ENCODE measurements around the gene PDLIM4.

The PDLIM4 gene

DNA sequence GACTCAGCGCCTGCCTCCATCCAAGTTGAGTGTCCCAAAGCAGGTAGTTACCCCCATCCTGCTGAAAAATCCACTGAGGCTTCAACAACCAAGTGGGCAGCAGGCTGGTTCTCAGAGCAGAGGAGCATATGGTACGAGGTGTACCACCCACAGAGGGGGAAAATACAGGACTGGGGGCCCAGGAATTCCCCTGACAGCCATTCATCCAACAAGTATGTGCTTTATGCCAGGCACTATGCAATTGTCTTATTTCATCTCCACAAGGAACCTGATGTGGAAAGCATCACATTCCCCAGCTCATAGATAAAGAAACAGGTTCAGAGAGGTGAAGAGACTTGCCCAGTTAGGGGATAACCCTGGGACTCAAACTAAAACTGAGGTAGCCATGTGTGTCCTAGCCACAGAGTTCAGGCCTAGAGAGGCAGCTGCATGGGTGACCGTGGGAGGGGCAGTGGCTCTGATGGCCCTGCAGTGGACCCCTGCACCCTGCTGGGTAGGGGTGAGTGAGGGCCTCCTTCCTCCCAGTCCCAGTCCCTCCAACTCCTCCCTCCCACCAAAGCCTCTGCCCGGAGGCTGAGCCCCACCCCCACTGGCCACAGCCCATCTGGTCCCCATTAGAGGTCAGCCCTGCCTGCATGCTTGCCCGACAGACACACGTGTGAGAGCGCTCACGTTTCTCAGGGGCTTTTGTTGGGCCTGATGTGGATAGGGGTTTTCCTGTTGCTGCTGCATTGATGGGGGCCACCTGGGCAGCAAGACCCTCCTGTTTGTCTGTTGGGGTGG is 11.5 kb downstream of the PDLIM4 start:
- peak; percentile 90 for DNase-seq

DNA sequence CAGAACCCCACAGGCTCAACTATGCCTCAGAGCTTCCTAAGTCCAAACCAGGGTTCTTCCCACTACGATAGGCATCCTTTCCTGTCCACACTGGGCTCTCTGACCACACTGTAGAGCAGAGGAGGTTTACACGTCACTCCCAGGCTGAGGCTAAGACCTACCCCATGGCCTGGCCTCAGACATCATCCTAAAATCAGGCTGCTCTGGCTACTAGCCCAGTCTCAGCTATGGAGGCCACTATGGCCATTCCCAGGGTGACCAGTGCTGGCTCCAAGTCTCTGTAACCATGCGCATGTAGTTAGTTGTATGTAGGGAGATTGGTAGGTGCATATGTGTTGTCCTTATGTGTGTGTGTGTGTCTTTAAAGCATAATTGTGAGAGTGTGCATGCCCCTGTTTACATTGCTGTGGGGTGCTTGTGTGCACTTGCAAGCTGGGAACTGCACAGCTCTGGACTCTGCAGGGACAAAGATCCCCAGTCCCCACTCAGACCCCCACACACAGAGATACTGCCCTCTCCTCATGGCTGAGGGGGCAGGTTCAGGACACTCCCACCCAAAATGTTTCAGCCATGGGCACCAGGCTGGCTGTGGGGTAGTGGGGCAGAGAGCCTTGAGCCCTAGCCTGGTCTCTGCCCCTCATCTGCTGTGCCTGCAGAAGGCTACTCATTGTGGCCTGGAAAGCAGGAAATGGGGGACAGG is 12.3 kb downstream of the PDLIM4 start:
- peak; percentile 39 for DNase-seq

DNA sequence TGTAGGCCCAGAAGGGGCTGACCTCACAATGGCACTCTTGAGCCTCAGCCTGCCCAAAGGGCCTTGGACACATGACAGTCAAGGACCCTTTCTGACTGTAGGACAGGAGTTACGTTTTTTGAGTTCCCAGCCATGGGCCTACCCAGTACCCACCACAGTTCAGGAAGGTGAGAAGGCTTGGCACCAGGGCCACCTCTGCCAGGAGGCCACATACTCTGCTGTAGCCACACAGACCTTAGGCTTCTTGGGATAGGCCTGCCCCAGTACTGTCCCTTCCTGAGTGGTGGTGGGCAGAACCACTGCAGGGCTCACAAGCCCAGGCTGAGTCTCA is 12.8 kb downstream of the PDLIM4 start:
- no peak for DNase-seq

DNA sequence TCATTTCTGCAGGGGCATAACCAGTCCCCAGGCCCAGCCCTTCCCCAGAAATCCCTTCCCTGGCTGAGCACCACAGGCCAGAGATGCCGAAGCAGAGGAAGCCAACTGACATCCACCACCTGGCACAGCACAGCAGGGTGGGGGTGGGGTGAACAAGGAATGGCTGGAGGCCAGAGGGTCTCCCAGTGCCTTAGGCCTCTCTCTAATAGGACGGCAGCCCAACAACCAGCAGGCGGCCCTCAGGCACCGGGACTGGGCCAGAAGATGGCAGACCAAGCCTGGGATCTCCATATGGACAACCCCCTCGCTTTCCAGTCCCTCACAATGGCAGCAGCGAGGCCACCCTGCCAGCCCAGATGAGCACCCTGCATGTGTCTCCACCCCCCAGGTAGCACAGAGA is 13.2 kb downstream of the PDLIM4 start:
- DNase-seq: no peak

DNA sequence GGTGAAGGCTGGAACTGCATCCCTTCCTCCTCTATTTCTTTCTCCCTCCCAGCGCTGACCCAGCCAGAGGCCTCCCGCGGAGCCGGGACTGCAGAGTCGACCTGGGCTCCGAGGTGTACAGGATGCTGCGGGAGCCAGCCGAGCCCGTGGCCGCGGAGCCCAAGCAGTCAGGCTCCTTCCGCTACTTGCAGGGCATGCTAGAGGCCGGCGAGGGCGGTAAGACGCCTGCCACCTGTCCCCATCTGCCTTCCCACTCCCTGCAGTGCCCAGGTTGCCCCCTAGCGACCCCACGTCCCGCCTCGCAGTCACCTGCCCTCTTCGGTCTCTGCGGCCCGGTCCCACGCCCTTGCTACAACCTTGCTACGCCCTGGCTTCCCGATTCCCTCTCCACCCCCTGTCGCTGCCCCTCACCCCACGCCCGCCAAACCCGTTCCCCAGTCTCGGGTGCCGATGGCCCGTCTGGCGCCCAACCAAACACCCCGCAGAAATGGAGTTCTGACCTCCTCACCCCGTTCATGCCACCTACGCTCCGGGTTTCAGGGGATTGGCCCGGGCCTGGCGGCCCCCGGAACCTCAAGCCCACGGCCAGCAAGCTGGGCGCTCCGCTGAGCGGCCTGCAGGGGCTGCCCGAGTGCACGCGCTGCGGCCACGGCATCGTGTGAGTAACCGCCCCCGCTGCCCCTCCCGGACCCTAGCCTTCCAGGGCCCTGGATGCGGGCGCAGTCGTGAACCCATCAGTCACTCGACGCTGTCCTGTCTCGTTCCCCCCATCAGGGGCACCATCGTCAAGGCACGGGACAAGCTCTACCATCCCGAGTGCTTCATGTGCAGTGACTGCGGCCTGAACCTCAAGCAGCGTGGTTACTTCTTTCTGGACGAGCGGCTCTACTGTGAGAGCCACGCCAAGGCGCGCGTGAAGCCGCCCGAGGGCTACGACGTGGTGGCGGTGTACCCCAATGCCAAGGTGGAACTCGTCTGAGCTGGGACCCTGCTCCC is 14.1 kb downstream of the PDLIM4 start:
- no peak for DNase-seq

DNA sequence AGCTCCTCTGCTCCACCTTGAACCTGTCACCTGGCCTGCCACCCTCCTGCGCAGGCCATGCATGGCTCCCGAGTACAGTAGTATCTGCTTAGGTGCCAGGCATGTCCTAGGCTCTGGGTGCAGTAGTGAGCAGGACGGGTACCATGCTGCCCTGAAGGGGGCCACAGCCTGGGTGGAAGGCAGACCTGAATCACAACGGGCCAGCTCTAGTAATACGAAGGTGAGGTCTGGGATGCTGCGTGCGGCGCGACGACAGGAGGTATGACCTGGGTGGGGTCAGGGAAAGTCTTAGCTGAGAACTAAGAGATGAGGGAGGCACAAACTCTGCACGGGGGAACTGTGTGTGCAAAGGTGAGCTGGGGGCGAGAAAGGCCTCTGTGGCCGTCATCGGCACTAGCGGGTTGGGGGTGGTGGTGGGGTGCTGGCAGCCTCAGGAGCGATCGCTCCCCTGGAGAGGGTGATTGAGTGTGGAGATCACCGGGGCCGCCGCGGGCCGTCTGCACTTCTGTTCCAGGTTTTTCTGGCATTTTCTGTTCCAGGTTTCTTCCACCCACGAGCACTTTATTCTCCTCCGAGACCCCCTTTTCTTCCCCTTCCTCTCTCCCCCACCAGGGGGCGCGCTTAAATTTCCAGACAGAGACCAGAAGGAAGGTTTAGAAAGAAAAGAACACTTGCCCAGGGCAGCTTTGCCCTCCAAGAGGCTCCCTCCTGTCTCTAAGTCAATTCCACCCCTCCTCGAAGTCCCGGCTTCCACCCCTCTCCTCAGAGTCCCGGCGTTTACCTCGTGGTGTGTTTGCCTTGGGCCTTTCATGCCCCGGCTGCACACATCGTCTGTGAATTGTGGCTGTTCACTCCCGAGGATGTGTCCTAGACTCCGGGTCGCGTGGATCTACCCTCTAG is 15.1 kb downstream of the PDLIM4 start:
- DNase-seq: peak; percentile 60

DNA sequence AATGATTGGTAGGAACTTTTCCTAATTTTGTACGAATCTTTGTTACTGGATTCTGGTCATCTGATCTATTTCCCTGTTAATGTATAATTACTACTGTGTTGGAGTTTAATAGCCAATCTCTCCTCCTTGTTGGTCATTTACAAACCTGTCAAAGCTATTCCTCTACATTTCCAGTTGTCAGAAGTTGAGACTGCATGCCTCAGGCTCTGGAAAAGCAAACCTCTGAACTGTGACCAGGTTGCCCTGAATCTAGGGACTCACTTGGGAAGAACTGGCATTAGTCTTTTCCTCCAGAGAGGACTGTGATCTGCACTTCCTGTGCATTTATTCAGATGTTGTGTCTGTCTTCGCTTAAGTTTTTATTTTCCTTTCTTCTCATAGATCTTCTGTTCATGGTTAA is 16.1 kb downstream of the PDLIM4 start:
- no peak for DNase-seq

DNA sequence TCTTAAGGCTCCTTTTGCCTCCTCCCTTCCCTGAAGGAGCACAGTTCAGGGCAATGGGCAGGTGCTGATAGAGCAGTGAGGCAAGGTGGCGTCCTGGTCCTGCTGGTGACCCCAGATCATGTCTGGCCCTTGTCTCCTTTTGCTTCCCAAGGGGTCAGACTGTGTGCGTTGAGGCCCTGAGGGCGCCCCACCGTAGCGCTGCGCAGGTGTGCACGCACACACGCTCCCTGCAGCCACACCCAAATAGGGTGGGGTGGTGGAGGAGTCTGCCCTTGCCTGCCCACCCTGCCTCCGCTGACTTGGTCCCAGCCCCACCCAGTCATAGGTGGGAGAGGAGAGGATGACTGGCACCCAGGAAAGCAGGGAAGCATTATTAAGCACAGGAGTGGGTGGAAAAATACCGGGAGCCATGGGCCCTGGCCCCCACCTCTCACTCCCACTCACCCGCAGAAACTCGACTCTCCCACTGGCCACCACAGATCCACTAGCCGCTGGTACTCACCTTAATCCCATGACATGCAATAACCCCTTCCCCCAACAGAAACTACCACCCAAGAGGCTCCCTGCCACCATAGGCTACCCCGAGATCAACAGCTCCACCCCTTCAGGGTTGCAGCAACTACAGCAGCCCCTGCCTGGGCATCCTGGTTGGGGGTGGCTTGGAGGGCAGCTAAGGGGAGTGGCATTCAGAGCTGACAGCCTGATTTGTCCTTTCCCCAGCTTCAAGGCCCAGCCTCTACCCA is 16.7 kb downstream of the PDLIM4 start:
- no peak for DNase-seq

DNA sequence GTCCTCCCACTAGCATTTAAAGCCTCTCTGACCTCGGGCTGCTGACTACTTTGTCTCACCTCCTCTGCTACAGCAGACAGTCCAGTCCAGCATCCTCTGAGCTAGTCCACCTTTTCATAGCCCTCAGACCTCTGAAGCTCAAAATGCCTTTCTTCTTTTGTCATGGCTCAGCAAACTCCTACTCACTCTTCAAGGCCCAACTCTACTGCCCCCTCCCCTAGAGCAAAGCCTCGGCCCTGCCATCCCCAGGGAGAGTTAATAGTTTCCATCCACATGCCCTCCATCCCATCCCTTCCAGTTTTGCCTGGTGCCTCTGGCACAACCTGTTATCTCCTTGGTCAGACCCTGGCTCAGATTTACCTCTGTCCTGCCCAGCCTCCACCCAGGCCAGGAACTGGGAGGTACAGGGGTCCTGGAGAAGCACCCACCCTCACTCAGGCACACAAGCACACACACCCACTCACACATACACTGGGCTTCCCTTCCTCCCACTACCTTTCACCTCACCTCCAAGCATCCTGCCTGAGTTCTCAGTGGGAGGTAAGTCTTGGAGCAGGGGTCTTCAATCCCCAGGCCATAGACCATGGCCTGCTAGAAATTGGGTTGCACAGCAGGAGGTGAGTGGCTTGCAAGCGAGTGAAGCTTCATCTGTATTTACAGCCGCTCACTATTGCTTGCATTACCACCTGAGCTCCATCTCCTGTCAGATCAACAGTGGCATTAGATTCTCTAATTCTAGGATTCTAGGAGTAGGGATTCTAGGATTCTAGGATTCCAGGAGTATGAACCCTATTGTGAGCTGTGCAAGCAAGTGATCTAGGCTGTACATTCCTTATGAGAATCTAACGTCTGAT is 18.1 kb downstream of the PDLIM4 start:
- DNase-seq: no peak

DNA sequence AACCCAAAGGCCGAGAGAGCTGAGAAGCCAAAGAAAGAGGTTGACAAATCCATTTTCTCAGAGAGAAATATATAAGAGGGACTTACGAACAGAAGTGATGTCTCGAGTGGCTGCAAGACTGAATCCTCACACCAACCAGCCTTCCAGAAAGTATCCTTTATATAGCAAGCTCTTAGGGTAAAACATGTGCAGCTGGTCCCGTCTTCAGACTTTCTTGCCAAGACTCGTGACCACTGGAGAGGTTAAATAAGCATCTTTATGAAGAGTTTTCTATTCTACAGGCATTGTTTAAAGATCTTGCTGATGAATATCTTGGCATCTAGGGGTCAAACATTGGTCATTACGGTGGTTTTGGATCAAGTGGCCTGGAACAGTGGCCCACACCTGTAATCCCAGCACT is 19.8 kb downstream of the PDLIM4 start:
- DNase-seq: no peak

DNA sequence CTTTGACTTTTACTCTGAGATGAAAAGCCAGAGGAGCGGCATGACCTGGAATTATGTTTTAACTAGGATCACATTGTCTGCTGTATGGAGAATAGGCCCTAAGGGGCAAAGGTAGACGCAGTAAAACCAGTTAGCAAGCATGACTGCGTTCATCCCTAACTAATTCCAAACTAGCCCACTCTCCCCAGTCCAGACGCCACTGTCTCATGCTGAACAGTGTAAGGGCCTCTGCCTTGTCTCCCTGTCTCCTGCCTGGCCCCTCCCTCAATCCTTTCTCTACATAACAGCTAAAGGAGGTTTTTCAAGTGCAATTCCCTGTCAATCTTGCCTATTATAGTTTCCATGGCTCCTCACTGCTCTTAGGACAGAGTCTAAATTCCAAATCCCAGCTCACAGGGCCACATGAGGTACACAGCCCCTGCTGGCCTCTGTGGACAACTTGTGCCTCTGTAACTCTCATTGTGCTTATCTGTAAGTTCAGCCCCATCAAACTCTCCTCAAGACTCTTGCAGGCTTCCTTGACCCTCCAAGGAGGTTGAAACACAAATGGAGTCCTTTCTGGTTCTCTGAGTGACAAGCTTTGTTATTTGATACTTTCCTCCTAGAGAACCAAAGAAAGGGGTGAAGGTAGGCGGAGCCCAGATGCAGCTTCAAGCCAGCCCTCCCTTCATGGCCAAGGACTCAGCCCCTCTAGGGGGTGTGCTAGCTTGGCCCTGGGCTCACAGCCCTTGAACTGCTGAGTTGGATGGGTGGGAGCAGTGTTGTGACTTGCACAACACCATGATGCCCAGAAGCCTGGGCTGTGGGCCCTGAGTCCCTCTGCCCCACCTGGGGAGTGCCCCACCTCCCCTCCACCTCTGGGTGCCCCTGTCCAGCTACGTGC is 20.7 kb downstream of the PDLIM4 start:
- DNase-seq: no peak

DNA sequence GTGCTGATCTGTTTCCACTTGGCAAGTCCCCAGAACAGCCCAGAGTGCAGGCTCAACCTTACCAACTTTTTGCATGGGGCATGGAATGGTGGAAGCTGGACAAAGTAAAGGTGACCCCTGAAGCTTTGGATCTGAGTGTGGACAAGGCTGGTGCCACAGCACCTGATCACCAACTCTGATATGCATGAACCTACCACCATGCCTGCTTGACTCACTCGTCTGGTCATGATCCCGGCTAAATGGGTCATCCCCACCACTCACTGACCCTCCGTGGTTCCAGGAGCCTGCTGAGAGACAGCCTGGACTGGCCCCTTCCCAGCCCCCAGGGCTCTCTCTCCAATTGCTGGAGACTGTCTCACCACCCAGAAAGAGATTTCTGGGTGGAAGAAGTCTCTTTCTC is 22.3 kb downstream of the PDLIM4 start:
- DNase-seq: no peak

DNA sequence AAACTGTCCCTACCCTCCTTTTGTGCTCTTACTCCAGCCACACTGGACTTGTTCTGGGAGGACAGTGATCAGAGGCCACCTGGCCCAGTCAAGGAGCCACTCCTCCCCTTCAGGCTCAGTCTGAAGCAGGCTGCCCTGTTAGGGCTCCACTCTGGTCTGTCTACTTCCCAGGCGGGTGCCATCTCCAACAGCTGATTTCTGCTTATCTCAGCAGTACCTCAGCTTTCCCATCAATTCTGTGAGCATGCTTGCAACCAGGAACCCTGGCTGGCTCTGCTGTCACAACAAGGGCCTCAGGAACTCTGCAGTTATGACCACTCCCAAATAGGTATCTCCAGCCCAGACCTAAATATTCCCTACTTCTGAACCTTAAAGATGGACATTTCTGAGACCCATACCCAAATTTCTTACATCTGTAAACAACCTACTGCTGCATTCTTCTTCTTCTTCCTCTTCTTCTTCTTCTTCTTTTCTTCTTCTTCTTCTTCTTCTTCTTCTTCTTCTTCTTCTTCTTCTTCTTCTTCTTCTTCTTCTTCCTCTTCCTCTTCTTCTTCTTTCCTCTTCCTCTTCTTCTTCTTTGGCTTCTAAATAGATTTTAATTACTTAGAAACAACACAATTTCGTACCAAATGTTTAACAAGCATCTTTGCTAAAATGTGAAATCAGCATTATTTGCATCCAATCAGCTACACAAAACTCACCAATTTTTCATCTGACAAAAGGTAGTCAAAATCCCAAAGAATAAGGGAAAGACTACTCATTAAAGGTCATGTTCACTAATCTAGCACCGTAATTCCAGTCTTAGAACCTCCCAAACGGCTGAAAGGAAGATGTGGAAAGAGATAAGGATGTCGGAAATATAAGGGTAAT is 23.1 kb downstream of the PDLIM4 start:
- no peak for DNase-seq

DNA sequence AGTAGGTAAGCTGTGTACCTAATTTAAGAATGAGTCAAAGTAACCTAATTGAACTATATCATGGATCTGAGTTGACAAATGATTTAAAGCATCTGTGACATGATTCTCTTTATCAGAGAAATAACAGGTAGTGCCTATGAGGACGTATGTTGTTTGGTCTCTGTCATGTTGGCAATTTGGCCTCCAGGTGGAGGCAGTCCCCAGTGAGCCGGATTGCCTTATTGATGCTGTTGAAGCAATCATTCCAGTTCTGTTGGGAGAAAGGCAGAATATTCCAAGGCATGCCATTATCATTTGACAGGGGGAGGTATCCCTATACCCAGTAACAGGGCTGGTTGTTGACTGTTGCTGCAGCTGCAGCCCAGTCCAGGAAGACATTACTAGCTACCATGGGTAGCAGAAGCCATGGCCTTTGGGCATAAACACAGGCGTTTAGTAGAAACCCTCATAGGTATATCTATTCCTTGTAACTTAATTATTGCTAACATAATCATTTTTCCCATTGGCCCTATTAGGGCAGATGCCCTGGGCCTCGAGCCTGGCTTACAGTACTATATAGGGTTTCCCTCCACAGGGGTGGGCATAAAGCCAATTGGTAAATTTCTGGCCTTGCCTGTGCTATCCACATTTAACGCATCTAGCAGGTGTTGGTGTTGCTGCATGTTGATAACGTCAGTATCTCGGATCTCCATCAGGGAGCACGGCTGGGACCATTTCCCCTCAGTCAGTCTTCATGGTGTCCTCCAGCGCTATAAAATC is 24.5 kb downstream of the PDLIM4 start:
- no peak for DNase-seq

DNA sequence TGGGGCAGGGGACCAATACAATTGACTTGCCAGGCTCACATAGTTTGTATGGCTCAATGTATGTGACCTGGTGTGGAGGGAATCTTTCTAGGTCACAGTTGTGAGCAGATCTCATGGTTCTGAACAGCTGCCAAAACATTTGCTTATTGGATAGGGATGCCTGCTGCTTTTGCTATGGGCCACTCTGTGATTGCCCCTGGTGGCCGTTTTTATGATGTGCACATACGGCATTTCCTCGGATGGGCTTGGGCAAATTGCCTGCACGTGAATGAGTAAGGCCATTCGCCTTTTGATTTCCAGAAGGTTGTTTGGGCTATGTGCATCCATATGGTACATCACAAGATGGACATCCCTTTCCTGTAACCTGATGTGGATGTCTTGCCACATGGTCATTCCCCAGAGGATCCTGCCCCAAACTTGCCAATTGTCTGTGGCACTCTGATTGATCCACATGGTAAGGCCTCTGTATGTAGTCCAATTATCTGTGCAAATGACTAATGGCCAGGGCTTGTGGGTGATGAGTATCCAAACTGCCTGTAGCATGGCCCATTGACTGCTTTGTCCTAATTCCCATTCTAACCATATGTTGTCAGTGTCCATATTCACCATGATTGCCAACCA is 26.0 kb downstream of the PDLIM4 start:
- DNase-seq: peak; percentile 64

DNA sequence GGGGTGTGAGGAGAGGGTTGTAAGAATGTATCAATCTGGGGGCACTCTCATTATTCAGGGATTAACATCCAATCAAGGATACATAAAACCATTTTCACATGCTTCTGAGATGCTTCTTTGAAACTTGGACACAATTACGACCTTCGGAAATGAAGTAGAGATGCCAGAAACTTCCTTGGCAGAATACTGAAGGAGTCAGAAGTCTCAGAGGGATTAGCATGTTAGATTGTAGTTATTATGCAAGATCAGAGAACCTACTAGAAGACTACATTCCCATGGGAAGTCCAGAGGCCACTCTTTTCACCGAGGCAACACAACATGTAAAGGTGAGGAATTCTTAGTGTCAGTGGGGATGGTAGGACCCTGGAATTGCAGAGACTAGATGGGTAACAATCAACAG is 31.6 kb downstream of the PDLIM4 start:
- no peak for DNase-seq

DNA sequence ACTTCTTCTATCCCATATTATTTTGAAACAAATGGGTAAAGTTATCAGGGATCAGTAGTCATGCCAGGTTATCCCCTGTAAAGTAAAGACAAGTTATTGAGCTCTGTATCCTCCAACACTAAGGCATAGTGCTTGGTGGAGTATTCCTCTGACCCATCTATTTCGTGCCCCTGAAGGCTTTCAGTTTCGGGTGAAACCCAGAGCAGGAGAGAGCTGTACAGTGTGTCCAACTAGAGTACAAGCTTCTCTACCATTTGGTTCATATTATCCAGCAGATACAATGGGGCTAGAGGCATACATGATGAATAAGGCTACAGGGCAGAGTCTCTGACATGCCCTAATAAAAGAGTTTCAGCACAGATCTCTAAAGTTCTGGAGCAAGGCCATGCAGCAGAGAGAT is 33.5 kb downstream of the PDLIM4 start:
- no peak for DNase-seq

Data from EL (cell line).